ENCODE data around the gene SCMH1.

The SCMH1 gene

DNA sequence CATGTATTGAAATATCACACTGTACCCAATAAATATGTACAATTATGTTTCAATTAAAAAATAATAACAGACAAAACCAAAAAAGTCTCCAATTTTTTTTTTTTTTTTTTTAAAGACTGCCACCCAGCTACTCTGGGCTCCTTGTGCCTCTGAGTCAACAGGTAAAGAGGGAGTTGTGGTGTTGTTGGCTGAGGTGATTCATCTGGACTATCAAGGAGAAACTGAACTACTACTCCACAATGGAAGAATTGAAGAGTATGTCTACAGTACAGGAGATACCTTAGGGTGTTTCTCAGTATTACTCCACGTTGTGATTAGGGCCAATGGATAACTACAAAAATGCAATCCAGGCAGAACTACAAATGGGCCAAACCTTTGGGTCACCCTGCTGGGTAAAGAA, 67.9 kb downstream of the SCMH1 start:
- H3K4me3 ChIP-seq (ENCODE audit: low read depth, low read length): no peak overlapping the region
- DNase-seq: no peak

GRCh38 chr1:41173651-41174050, 68.5 kb downstream of the SCMH1 start:
- no peak overlapping the region for H3K4me3 ChIP-seq (ENCODE audit: low read depth, low read length)
- peaks cover 39% of the 10 kb centered on the region for H3K36me3 ChIP-seq
- H3K27me3 ChIP-seq (ENCODE audit: insufficient read depth, low read depth, severe bottlenecking): no peaks in the 10 kb centered on the region
- no peak for TF ChIP-seq CTCF (IDR thresholded peaks at IDR 0.05; ENCODE audit: low read depth, low read length)
- peaks cover 10% of the 10 kb centered on the region for H3K9me3 ChIP-seq (ENCODE audit: severe bottlenecking)
- DNase-seq: no peak
- H3K27ac ChIP-seq: no peak overlapping the region

More for the DNA sequence above, 67.9 kb downstream of the SCMH1 start:
- no peak for TF ChIP-seq CTCF (IDR thresholded peaks at IDR 0.05; ENCODE audit: low read depth, low read length)
- Histone ChIP-seq H3K36me3 (peaks cover 33% of the 10 kb centered on the region), H3K27ac (no peak overlapping the region), H3K27me3 (ENCODE audit: insufficient read depth, low read depth, severe bottlenecking) (no peaks in the 10 kb centered on the region), H3K9me3 (ENCODE audit: severe bottlenecking) (peaks cover 10% of the 10 kb centered on the region)

DNA sequence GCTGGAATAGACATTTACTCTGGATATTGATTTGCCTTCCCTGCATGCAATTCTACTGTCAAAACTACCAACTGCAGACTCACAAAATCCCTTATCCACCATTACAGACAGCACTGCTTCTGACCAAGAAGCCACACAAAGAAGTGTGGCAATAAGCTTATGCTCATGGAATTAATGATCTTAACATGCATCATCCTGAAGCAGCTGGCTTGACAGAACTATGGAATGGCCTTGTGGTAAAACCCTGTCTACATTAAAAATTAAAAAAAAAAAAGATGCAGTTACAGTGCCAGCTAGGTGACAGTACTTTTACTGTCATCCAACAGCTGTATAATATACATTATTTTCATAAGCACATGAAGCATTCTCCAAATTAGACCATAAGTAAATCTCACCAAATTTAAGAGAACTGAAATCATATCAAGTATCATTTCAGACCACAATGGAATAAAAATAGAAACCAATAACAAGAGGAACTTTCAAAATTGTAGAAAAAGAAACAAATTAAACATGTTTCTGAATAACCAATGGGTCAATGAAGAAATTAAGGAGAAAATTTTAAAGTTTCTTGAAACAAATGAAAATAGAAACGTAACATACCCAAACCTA, 70.7 kb downstream of the SCMH1 start:
- DNase-seq: no peak
- Histone ChIP-seq H3K36me3 (peaks cover 43% of the 10 kb centered on the region), H3K27ac (no peak overlapping the region), H3K9me3 (ENCODE audit: severe bottlenecking) (peaks cover 11% of the 10 kb centered on the region), H3K4me3 (ENCODE audit: low read depth, low read length) (no peak overlapping the region), H3K27me3 (ENCODE audit: insufficient read depth, low read depth, severe bottlenecking) (no peaks in the 10 kb centered on the region)
- TF ChIP-seq CTCF (IDR thresholded peaks at IDR 0.05; ENCODE audit: low read depth, low read length): no peak

GRCh38 chr1:41169799-41170180, 72.3 kb downstream of the SCMH1 start:
- no peak for TF ChIP-seq CTCF (IDR thresholded peaks at IDR 0.05; ENCODE audit: low read depth, low read length)

GRCh38 chr1:41169066-41169798, 72.9 kb downstream of the SCMH1 start:
- Histone ChIP-seq H3K9me3 (ENCODE audit: severe bottlenecking) (peaks cover 9% of the 10 kb centered on the region), H3K36me3 (peaks cover 33% of the 10 kb centered on the region), H3K27ac (no peak overlapping the region), H3K4me3 (ENCODE audit: low read depth, low read length) (no peak overlapping the region), H3K27me3 (ENCODE audit: insufficient read depth, low read depth, severe bottlenecking) (no peaks in the 10 kb centered on the region)
- no peak for TF ChIP-seq CTCF (IDR thresholded peaks at IDR 0.05; ENCODE audit: low read depth, low read length)
- DNase-seq: no peak

More at GRCh38 chr1:41169799-41170180, 72.3 kb downstream of the SCMH1 start:
- DNase-seq: no peak
- Histone ChIP-seq H3K9me3 (ENCODE audit: severe bottlenecking) (peaks cover 9% of the 10 kb centered on the region), H3K36me3 (peaks cover 33% of the 10 kb centered on the region), H3K4me3 (ENCODE audit: low read depth, low read length) (no peak overlapping the region), H3K27ac (no peak overlapping the region), H3K27me3 (ENCODE audit: insufficient read depth, low read depth, severe bottlenecking) (no peaks in the 10 kb centered on the region)
